ENCODE data around the gene ALG9. TPM values are rescaled to one million over a fixed set of nuclear protein-coding genes. Genes with fewer than 3 reads are reported as not detected.

ALG9 gene
- total RNA-seq, 1 donor from 2014 or later: 36.9 TPM

GRCh38 chr11:111879637-111879960 is 8.2 kb upstream of the ALG9 start:
- no peak for TF ChIP-seq EZH2 (IDR thresholded peaks at IDR 0.05)
- peak overlapping the region; percentile 92 for H3K4me3 Mint-ChIP-seq

GRCh38 chr11:111878849-111879636 is 7.7 kb upstream of the ALG9 start, which contains the start of the genes CFAP68 and FDXACB1:
CFAP68 (plus strand) TSS chr11:111879541; CDS start chr11:111879561, 20 bp downstream.
FDXACB1 (minus strand) TSS chr11:111879165; CDS start chr11:111879132, 33 bp downstream.
- TF ChIP-seq, protein P1, sequence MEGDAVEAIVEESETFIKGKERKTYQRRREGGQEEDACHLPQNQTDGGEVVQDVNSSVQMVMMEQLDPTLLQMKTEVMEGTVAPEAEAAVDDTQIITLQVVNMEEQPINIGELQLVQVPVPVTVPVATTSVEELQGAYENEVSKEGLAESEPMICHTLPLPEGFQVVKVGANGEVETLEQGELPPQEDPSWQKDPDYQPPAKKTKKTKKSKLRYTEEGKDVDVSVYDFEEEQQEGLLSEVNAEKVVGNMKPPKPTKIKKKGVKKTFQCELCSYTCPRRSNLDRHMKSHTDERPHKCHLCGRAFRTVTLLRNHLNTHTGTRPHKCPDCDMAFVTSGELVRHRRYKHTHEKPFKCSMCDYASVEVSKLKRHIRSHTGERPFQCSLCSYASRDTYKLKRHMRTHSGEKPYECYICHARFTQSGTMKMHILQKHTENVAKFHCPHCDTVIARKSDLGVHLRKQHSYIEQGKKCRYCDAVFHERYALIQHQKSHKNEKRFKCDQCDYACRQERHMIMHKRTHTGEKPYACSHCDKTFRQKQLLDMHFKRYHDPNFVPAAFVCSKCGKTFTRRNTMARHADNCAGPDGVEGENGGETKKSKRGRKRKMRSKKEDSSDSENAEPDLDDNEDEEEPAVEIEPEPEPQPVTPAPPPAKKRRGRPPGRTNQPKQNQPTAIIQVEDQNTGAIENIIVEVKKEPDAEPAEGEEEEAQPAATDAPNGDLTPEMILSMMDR (IDR thresholded peaks at IDR 0.05): peak; percentile 84
- no peak for TF ChIP-seq EZH2 (IDR thresholded peaks at IDR 0.05)
- Histone ChIP-seq H3K4me3 (peak within 1 kb of the TSS; percentile 73), H3K4me2 (peak within 1 kb of the TSS; percentile 89), H3K27me3 (no peaks in the 10 kb centered on the region), H3K9ac (peak within 1 kb of the TSS; percentile 71), H4K20me1 (ENCODE audit: low read depth) (no peaks in the 10 kb centered on the region), H3K4me1 (peaks cover 7% of the 10 kb centered on the region), H3K79me2 (ENCODE audit: low read depth) (peaks cover 8% of the 10 kb centered on the region), H3F3A (ENCODE audit: low read depth) (peaks cover 14% of the 10 kb centered on the region), H2AFZ (replicated peaks) (peak within 1 kb of the TSS; percentile 88), H3K9me3 (ENCODE audit: low read depth) (no peaks in the 10 kb centered on the region), H3K27ac (peak within 1 kb of the TSS; percentile 90), H3K36me3 (no peaks in the 10 kb centered on the region)
- no peaks in the 10 kb centered on the region for H3K9me3 Mint-ChIP-seq
- peak; percentile 99 for DNase-seq (ENCODE audit: low spot score)
- peak within 1 kb of the TSS; percentile 92 for H3K4me3 Mint-ChIP-seq
- peaks cover 18% of the 10 kb centered on the region for H3K4me1 Mint-ChIP-seq
- H3K27me3 Mint-ChIP-seq (ENCODE audit: insufficient read depth, low read depth): peaks cover 3% of the 10 kb centered on the region
- no peaks in the 10 kb centered on the region for H3K36me3 Mint-ChIP-seq
- H3K27ac Mint-ChIP-seq: peak within 1 kb of the TSS; percentile 97

More at GRCh38 chr11:111879637-111879960, 8.2 kb upstream of the ALG9 start:
- peak overlapping the region; percentile 90 for H3K27ac ChIP-seq
- peak overlapping the region; percentile 71 for H3K9ac ChIP-seq
- H3F3A ChIP-seq (ENCODE audit: low read depth): peaks cover 14% of the 10 kb centered on the region
- Mint-ChIP-seq H3K27ac (peak overlapping the region; percentile 97), H3K9me3 (no peaks in the 10 kb centered on the region), H3K4me1 (peaks cover 18% of the 10 kb centered on the region), H3K36me3 (no peaks in the 10 kb centered on the region), H3K27me3 (ENCODE audit: insufficient read depth, low read depth) (peaks cover 3% of the 10 kb centered on the region)
- H3K79me2 ChIP-seq (ENCODE audit: low read depth): peaks cover 8% of the 10 kb centered on the region
- H3K4me3 ChIP-seq: peak overlapping the region; percentile 73
- peak overlapping the region; percentile 89 for H3K4me2 ChIP-seq
- H3K9me3 ChIP-seq (ENCODE audit: low read depth): no peaks in the 10 kb centered on the region
- no peak for DNase-seq (ENCODE audit: low spot score)
- H2AFZ ChIP-seq (replicated peaks): peak overlapping the region; percentile 88
- no peaks in the 10 kb centered on the region for H3K36me3 ChIP-seq
- H3K4me1 ChIP-seq: peaks cover 7% of the 10 kb centered on the region
- no peaks in the 10 kb centered on the region for H4K20me1 ChIP-seq (ENCODE audit: low read depth)
- no peaks in the 10 kb centered on the region for H3K27me3 ChIP-seq

GRCh38 chr11:111878385-111878848 is 7.0 kb upstream of the ALG9 start:
- peak overlapping the region; percentile 92 for H3K4me3 Mint-ChIP-seq

More at GRCh38 chr11:111878385-111878848, 7.0 kb upstream of the ALG9 start:
- peak overlapping the region; percentile 90 for H3K27ac Mint-ChIP-seq
- Histone ChIP-seq H3K27ac (peak overlapping the region; percentile 59), H3K4me3 (peak overlapping the region; percentile 73), H4K20me1 (ENCODE audit: low read depth) (no peaks in the 10 kb centered on the region), H3K36me3 (no peaks in the 10 kb centered on the region), H3K4me1 (peaks cover 7% of the 10 kb centered on the region), H3K9me3 (ENCODE audit: low read depth) (no peaks in the 10 kb centered on the region), H3K9ac (peak overlapping the region; percentile 17), H3K79me2 (ENCODE audit: low read depth) (peaks cover 8% of the 10 kb centered on the region), H2AFZ (replicated peaks) (peak overlapping the region; percentile 74), H3F3A (ENCODE audit: low read depth) (peaks cover 14% of the 10 kb centered on the region), H3K27me3 (no peaks in the 10 kb centered on the region), H3K4me2 (peak overlapping the region; percentile 77)
- peaks cover 18% of the 10 kb centered on the region for H3K4me1 Mint-ChIP-seq
- TF ChIP-seq EZH2phosphoT487 (IDR thresholded peaks at IDR 0.05) (no peak), EZH2 (IDR thresholded peaks at IDR 0.05) (no peak)
- TF ChIP-seq, protein P1 (IDR thresholded peaks at IDR 0.05): no peak
- H3K36me3 Mint-ChIP-seq: no peaks in the 10 kb centered on the region
- peaks cover 3% of the 10 kb centered on the region for H3K27me3 Mint-ChIP-seq (ENCODE audit: insufficient read depth, low read depth)
- H3K9me3 Mint-ChIP-seq: no peaks in the 10 kb centered on the region
- DNase-seq (ENCODE audit: low spot score): no peak

All from neural progenitor cell (in vitro differentiated cells).